ENCODE measurements around the gene SEC23IP.

GRCh38 chr10:119969609-119970008 lies 77.1 kb downstream of the SEC23IP start:
- TF ChIP-seq CTCF (IDR thresholded peaks at IDR 0.05; ENCODE audit: low read depth, low read length), result no peak
- no peak for TF ChIP-seq POLR2A (IDR thresholded peaks at IDR 0.05; ENCODE audit: extremely low read depth, insufficient read length)
- TF ChIP-seq MAX (IDR thresholded peaks at IDR 0.05; ENCODE audit: low read depth, low read length), result no peak
- no peak for TF ChIP-seq MYC (IDR thresholded peaks at IDR 0.05; ENCODE audit: low read depth, low read length)
